Left lung (tissue), 10 donors: Measurements from ENCODE around the gene ERF. TPM values are rescaled to one million over a fixed set of nuclear protein-coding genes. Genes with fewer than 3 reads are reported as not detected.

Experiments used
- ATAC-seq: fragments of 200-7000 bp; cut with Tn5 transposase; one replicate; pipeline ENCODE4 v1.9.1; 2020; ENCODE audit warnings: moderate library complexity
- DNase-seq, 4 donors: peaks; one replicate each; pipeline ENCODE4 v3.0.0-alpha.2; 2013 to 2020
- H3K27ac ChIP-seq, 2 donors: fragments of 200-600 bp; sonication (generic) in 1 of 2; one replicate each; pipeline versions ENCODE4 v1.5.0 to v1.8.0; 2020 to 2021
- H3K27me3 ChIP-seq, 2 donors: fragments of 200-600 bp; sonication (generic) in 1 of 2; one replicate each; pipeline versions ENCODE4 v1.5.0 to v1.8.0; 2020 to 2021
- H3K36me3 ChIP-seq, 2 donors: fragments of 200-600 bp; sonication (generic) in 1 of 2; one replicate each; pipeline versions ENCODE4 v1.5.0 to v1.8.0; 2020 to 2021
- H3K4me1 ChIP-seq, 2 donors: fragments of 200-600 bp; one replicate each; pipeline ENCODE4 v1.8.0; 2021
- H3K4me3 ChIP-seq, 2 donors: fragments of 200-600 bp; sonication (generic) in 1 of 2; one replicate each; pipeline versions ENCODE4 v1.5.0 to v1.8.0; 2020 to 2021; ENCODE audit warnings: mild to moderate bottlenecking in 1 of 2
- H3K9me3 ChIP-seq, 2 donors: fragments of 200-600 bp; sonication (generic) in 1 of 2; one replicate each; pipeline versions ENCODE4 v1.5.0 to v1.8.0; 2020 to 2021
- intact Hi-C, 2 donors: fragments of 100-400 bp; cut with DNase I; formaldehyde crosslinking; loops; one replicate each; pipeline versions ENCODE4 v1.11.2 to v1.14.2; 2022
- polyA plus RNA-seq, 6 donors: library from polyadenylated mRNA; unstranded; fragments of 120-200 nt; gene quantifications; one replicate each; pipeline ENCODE4 v1.2.1, GENCODE V29; 2013; ENCODE audit not compliant: insufficient read length in 6 of 6
- total RNA-seq, 2 donors: library from RNA; stranded (reverse); fragmentation: NEBNext Ultra II Directional; extraction: Animal tissue kit (Norgen Biotek cat#: 25700); gene quantifications; one replicate each; pipeline ENCODE4 v1.2.1, GENCODE V29; 2021
- TF ChIP-seq, protein P1 (sequence below), 2 donors: fragments of 200-600 bp; sonication (generic) in 1 of 2; IDR thresholded peaks; one replicate each; pipeline versions ENCODE4 v1.5.0 to v1.8.0; 2021; ENCODE audit warnings: antibody characterized with exemption in 2 of 2
- donor health status: DM: no; HTN: yes; CAD: no.
- donor health status: DM: no; HTN: no; CAD: no.

The ERF gene
- total and polyA plus RNA-seq, 8 donors: 42.9 to 56.4 (median 48.9) TPM

DNA sequence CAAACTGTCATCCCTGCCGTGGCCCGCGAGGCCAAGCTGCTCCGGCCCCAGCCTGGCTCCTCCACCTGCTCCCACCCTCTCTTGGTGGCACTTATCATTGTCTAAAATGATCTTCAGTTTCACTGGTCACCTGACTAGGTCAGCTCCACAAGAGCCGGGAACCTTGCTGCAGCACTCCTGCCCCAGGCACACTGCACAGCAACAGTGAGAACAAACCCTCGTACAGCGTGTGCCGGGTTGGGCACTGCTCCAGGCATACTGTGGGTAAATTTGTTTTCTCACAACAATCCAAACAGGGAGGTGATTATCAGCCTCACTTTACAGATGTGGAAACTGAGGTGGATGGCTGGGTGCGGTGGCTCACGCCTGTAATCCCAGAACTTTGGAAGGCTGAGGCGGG, 46.3 kb downstream of the ERF start:
- H3K4me1 ChIP-seq: peaks cover 0 to 69% of the 10 kb centered on the region in 2 donors
- H3K4me3 ChIP-seq: no peak overlapping the region
- TF ChIP-seq, protein P1, sequence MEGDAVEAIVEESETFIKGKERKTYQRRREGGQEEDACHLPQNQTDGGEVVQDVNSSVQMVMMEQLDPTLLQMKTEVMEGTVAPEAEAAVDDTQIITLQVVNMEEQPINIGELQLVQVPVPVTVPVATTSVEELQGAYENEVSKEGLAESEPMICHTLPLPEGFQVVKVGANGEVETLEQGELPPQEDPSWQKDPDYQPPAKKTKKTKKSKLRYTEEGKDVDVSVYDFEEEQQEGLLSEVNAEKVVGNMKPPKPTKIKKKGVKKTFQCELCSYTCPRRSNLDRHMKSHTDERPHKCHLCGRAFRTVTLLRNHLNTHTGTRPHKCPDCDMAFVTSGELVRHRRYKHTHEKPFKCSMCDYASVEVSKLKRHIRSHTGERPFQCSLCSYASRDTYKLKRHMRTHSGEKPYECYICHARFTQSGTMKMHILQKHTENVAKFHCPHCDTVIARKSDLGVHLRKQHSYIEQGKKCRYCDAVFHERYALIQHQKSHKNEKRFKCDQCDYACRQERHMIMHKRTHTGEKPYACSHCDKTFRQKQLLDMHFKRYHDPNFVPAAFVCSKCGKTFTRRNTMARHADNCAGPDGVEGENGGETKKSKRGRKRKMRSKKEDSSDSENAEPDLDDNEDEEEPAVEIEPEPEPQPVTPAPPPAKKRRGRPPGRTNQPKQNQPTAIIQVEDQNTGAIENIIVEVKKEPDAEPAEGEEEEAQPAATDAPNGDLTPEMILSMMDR (IDR thresholded peaks at IDR 0.05): no peak
- H3K9me3 ChIP-seq: no peaks in the 10 kb centered on the region
- H3K27ac ChIP-seq: peak overlapping the region in 1 of 2 donors; percentile 73
- no peaks in the 10 kb centered on the region for H3K27me3 ChIP-seq
- DNase-seq (no peak), ATAC-seq (no peak)
- peaks cover 4 to 99% of the 10 kb centered on the region in 2 donors for H3K36me3 ChIP-seq
- intact Hi-C loops: no loop called here

DNA sequence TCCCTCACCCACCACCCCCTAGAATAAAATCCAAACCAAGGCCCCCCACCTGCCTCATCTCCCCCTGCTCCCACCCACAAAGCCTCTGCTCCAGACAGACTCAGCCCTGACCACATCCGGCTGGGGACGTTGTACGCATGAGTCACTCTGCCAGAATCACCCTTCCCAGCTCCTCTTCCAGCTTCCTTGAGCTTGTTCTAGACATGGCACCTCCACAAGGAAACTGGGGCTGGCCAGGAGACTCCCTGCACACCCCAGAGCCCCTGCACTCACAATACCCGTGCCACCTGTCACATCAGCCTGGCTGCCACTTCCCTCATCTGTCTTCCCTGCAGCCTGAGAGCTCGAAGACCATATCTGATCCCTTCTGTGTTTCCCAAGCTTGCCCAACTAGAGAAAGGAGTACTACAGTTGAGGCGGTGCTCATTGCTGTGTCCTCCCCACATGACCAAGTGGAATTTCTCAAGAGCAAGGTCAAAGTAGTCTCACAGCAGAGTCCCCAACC, 47.1 kb downstream of the ERF start:
- peak in 2 of 4 donors; percentile 57 to 81 for DNase-seq
- H3K4me1 ChIP-seq: peaks cover 0 to 69% of the 10 kb centered on the region in 2 donors
- TF ChIP-seq, protein P1 (IDR thresholded peaks at IDR 0.05): no peak
- peak overlapping the region in 1 of 2 donors; percentile 73 for H3K27ac ChIP-seq
- no peaks in the 10 kb centered on the region for H3K9me3 ChIP-seq
- ATAC-seq: peak; percentile 68
- intact Hi-C loops: no loop called here
- H3K4me3 ChIP-seq: no peak overlapping the region
- no peaks in the 10 kb centered on the region for H3K27me3 ChIP-seq
- peaks cover 0 to 99% of the 10 kb centered on the region in 2 donors for H3K36me3 ChIP-seq

DNA sequence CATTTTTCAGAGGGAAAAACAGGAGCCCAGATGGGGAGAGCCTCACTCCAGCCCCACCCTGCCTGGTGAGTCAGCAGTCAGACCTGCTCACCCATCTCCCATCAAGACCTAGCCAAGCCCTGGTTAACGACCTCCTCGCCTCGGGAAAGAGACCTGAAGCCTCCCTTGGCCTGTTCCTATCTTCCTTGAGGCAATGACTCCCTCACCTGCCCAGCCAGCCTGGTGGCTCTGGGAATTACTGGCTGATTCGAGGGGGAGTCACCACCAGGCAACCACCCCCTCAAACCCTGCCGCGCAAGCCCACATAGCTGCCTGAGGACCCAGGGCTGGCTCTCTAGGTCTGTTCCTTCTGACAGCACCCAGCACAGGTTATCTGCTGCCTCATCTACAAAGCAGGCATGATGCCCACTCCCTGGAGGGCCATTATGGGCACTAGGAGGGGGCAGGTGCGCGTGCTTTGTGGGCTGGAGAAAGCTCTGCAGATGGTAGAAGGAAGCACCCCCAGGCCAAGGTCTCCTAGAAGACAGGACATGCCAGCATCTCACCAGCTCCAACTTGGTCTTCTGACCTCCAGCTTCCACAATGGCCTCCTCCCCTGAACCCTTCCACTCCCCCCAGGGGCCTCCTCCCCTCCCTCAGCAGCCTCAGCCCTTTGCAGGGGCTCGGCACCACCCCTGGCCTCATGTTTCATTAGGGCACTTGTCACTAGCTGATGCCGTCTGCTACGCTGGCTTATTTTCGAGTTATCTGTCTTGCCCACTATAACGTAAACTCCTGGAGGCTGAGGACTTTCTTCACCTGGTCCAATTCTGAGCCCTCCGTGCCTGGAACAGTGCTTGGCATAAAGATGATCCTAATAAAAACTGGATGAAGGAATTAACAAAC, 47.8 kb downstream of the ERF start:
- intact Hi-C loops: no loop called here
- H3K4me3 ChIP-seq: no peak overlapping the region
- TF ChIP-seq, protein P1 (IDR thresholded peaks at IDR 0.05): no peak
- H3K9me3 ChIP-seq: no peaks in the 10 kb centered on the region
- no peak for DNase-seq
- H3K4me1 ChIP-seq: peaks cover 0 to 69% of the 10 kb centered on the region in 2 donors
- H3K27ac ChIP-seq: peak overlapping the region in 1 of 2 donors; percentile 73
- H3K36me3 ChIP-seq: peaks cover 0 to 97% of the 10 kb centered on the region in 2 donors
- ATAC-seq: peak; percentile 15
- no peaks in the 10 kb centered on the region for H3K27me3 ChIP-seq

DNA sequence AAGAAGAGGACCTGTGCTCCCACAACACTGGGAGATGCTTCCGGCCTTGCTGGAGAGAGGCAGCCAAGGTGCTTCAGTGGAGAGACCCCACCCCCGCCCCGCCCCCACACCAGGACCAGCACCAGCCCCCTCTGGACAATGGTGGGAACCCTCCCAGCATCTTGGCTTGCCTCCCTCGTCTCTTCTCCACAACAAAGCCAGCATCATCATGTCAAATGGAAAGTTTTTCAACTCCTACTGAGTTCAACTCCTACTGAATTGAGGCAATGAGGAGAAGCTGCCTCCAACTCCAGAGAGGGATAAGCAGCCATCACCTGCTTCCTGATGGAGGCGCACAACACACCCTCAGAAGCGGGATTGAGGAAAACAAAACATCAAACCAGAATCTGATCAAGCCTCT, 50.3 kb downstream of the ERF start:
- TF ChIP-seq, protein P1 (IDR thresholded peaks at IDR 0.05): no peak
- Histone ChIP-seq H3K36me3 (peaks cover 0 to 94% of the 10 kb centered on the region in 2 donors), H3K27ac (peak overlapping the region in 1 of 2 donors; percentile 98), H3K4me1 (peaks cover 0 to 85% of the 10 kb centered on the region in 2 donors), H3K4me3 (no peak overlapping the region), H3K27me3 (no peaks in the 10 kb centered on the region), H3K9me3 (no peaks in the 10 kb centered on the region)
- DNase-seq (no peak), ATAC-seq (no peak)
- intact Hi-C loops: no loop called here

DNA sequence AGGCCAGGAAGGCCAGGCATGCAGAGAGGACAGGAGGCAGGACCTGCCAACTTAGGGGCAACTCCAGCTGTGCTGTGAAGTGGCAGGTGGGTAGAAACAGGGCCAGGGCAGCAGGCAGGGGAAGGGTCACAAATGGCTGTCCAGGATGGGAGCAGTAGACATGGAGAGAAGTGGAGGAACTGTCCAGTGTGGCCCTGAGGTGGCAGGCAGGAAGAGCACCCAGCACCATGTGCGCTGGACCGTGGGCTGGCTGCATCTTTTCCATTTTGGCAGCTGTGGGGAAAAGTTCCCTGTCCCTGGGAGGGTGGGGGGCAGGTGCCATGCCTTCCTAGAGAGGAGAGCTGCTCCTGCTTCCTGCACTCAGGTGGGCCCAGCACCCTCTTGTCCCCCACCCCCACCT, 51.2 kb downstream of the ERF start:
- TF ChIP-seq, protein P1 (IDR thresholded peaks at IDR 0.05): no peak
- ATAC-seq (no peak), DNase-seq (no peak)
- Histone ChIP-seq H3K27ac (peak overlapping the region in 1 of 2 donors; percentile 98), H3K4me1 (peaks cover 0 to 88% of the 10 kb centered on the region in 2 donors), H3K27me3 (no peaks in the 10 kb centered on the region), H3K36me3 (peaks cover 0 to 94% of the 10 kb centered on the region in 2 donors), H3K4me3 (no peak overlapping the region), H3K9me3 (no peaks in the 10 kb centered on the region)
- intact Hi-C loops: no loop called here
